Nephron progenitor cell (in vitro differentiated cells): ENCODE results near the gene SLC9C1.

Experiments used
- DNase-seq: peaks from one replicate; pipeline ENCODE4 v3.0.0; 2021
- H3K27ac Mint-ChIP-seq: 2 replicates; pipeline ENCODE4 v1.8.0; 2021; ENCODE audit warnings: mild to moderate bottlenecking, moderate library complexity, mixed read lengths
- H3K27me3 Mint-ChIP-seq: 2 replicates; pipeline ENCODE4 v1.8.0; 2021; ENCODE audit warnings: mild to moderate bottlenecking, low read depth, mixed read lengths; ENCODE audit not compliant: poor library complexity
- H3K36me3 Mint-ChIP-seq: 2 replicates; pipeline ENCODE4 v1.8.0; 2021; ENCODE audit warnings: low read depth, mixed read lengths
- H3K4me1 Mint-ChIP-seq: 2 replicates; pipeline ENCODE4 v1.8.0; 2021; ENCODE audit warnings: mixed read lengths
- H3K4me3 Mint-ChIP-seq: 2 replicates; pipeline ENCODE4 v1.8.0; 2021; ENCODE audit warnings: mild to moderate bottlenecking, moderate library complexity, mixed read lengths
- H3K9me3 Mint-ChIP-seq: 2 replicates; pipeline ENCODE4 v1.8.0; 2021; ENCODE audit warnings: mild to moderate bottlenecking, moderate library complexity, mixed read lengths
- TF ChIP-seq, protein P1 (sequence below): fragments of 200-600 bp; sonication (generic); IDR thresholded peaks from 2 replicates; pipeline ENCODE4 v1.5.0; 2021; ENCODE audit warnings: antibody characterized with exemption

The SLC9C1 gene

DNA sequence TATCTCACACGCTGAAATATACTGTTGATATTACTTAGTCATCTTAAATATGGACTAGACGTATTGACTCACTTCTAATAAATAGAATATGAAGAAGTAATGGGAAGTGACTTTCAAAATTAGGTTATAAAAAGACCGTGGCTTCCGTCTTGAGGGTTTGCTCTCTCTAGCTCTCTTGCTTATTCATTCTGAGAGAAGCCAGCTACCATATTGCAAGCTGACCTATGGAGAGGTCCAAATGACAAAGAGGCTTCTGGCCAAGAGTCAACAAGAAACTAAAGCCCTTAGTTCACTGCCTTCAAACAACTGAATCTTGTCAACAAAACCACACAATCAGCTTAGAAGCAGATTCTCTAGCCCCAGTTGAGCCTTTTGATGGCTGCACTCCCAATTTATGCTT, 46.1 kb downstream of the SLC9C1 start:
- TF ChIP-seq, protein P1, sequence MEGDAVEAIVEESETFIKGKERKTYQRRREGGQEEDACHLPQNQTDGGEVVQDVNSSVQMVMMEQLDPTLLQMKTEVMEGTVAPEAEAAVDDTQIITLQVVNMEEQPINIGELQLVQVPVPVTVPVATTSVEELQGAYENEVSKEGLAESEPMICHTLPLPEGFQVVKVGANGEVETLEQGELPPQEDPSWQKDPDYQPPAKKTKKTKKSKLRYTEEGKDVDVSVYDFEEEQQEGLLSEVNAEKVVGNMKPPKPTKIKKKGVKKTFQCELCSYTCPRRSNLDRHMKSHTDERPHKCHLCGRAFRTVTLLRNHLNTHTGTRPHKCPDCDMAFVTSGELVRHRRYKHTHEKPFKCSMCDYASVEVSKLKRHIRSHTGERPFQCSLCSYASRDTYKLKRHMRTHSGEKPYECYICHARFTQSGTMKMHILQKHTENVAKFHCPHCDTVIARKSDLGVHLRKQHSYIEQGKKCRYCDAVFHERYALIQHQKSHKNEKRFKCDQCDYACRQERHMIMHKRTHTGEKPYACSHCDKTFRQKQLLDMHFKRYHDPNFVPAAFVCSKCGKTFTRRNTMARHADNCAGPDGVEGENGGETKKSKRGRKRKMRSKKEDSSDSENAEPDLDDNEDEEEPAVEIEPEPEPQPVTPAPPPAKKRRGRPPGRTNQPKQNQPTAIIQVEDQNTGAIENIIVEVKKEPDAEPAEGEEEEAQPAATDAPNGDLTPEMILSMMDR: no peak
- H3K9me3 Mint-ChIP-seq: peaks cover 5% of the 10 kb centered on the region
- no peaks in the 10 kb centered on the region for H3K4me1 Mint-ChIP-seq
- H3K27ac Mint-ChIP-seq: no peak overlapping the region
- DNase-seq: no peak
- H3K27me3 Mint-ChIP-seq: no peaks in the 10 kb centered on the region
- no peaks in the 10 kb centered on the region for H3K36me3 Mint-ChIP-seq
- H3K4me3 Mint-ChIP-seq: no peak overlapping the region

DNA sequence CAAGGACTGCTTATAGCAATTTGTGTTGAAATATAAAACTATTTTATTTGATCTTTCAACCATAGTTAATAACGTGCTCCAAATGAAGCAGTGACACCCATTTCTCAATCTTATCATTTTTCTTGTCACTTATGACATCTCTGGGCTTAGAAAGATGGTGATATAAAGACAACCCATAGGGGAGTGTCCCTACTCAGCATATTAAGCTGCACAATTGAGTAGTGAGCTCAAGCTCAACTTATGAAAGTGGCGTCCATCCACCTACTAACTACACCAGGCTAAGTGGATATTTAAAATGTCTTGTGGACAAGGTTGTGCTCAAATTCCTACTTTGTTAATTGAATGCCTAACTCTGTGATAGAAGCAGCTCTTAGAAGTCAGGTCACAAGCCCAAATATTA, 46.7 kb downstream of the SLC9C1 start:
- Mint-ChIP-seq H3K4me3 (no peak overlapping the region), H3K27me3 (no peaks in the 10 kb centered on the region), H3K36me3 (no peaks in the 10 kb centered on the region), H3K9me3 (peaks cover 5% of the 10 kb centered on the region), H3K27ac (no peak overlapping the region), H3K4me1 (no peaks in the 10 kb centered on the region)
- no peak for DNase-seq
- TF ChIP-seq, protein P1: no peak

DNA sequence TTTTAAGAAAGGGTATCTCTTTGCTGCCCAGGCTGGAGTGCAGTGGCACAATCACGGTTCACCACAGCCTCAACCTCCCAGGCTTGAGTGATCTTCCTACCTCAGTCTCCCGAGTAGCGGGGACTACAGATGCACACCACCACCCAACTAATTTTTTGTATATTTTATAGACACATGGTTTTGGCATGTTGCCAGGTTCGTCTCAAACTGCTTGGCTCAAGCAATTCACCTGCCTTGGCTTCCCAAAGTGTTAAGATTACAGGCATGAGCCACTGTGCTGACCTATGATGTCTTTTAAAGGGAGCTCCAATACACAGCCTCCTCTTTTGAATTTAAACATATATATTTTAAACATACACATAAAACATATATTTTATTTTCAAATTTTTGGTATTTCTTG, 60.9 kb downstream of the SLC9C1 start:
- TF ChIP-seq, protein P1: no peak
- Mint-ChIP-seq H3K4me3 (no peak overlapping the region), H3K27ac (no peak overlapping the region), H3K9me3 (peaks cover 28% of the 10 kb centered on the region), H3K27me3 (no peaks in the 10 kb centered on the region), H3K4me1 (no peaks in the 10 kb centered on the region), H3K36me3 (peaks cover 14% of the 10 kb centered on the region)
- no peak for DNase-seq

DNA sequence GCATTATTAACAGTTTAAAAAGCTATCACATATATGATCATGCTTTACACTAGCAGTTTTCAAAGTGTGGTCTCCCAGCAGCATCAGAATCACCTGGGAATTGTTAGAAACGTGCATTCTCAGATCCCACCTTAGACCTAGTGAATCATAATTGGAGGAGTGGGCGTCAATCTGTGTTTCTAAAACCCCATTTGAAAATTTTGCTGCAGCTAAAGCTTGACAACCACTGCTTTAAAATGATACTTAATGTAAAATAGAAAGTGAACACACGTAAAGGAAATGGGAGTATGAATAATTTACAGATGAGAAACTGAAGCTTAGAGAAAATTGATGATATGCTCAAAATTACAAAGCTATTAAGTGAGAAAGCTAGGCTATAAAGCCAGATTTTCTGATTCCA, 62.3 kb downstream of the SLC9C1 start:
- Mint-ChIP-seq H3K27me3 (no peaks in the 10 kb centered on the region), H3K4me1 (no peaks in the 10 kb centered on the region), H3K9me3 (peaks cover 21% of the 10 kb centered on the region), H3K27ac (no peak overlapping the region), H3K4me3 (no peak overlapping the region), H3K36me3 (peaks cover 8% of the 10 kb centered on the region)
- no peak for DNase-seq
- TF ChIP-seq, protein P1: no peak

DNA sequence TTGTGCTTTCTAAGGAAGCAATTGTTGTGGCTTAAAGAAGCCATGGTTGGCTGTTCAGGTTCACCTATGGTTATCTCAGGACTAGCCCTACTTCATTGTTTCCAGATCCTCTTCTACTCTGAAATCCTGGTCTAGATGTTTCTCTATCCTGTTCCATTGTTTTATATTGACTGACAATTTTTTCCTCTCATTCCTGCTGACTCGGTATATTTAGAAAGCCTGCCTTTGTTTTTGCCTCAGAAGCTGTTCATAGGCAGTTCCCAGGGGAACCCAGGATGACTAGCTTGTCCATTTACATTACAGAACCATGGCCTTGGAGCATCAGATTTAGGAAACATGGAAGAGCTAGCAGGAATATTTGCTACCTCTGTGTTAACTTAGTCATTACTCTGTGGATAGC, 64.0 kb downstream of the SLC9C1 start:
- Mint-ChIP-seq H3K27me3 (peaks cover 4% of the 10 kb centered on the region), H3K4me3 (no peak overlapping the region), H3K27ac (no peak overlapping the region), H3K36me3 (peaks cover 5% of the 10 kb centered on the region), H3K4me1 (no peaks in the 10 kb centered on the region), H3K9me3 (peaks cover 30% of the 10 kb centered on the region)
- no peak for DNase-seq
- TF ChIP-seq, protein P1: no peak

DNA sequence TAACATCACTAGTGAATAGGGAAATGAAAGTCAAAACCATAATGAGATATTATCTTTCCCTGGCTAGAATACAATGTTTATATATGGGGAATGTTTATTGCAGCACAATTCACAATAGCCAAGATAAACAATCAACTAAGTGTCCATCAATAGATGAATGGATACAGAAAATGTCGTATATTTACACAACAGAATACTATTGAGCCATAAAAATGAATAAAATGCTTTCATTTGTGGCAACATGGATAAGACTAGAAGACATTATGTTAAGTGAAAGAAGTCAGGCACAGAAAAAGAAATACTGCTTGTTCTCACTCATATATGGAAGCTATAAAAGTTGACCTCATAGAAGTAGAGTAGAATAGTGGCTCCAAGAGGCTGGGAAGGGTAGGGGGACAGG, 65.2 kb downstream of the SLC9C1 start:
- peaks cover 14% of the 10 kb centered on the region for H3K36me3 Mint-ChIP-seq
- DNase-seq: no peak
- TF ChIP-seq, protein P1: no peak
- H3K4me3 Mint-ChIP-seq: no peak overlapping the region
- H3K27me3 Mint-ChIP-seq: peaks cover 4% of the 10 kb centered on the region
- H3K4me1 Mint-ChIP-seq: no peaks in the 10 kb centered on the region
- H3K9me3 Mint-ChIP-seq: peaks cover 35% of the 10 kb centered on the region
- no peak overlapping the region for H3K27ac Mint-ChIP-seq
